ENCODE data around the gene FILIP1L.

DNA sequence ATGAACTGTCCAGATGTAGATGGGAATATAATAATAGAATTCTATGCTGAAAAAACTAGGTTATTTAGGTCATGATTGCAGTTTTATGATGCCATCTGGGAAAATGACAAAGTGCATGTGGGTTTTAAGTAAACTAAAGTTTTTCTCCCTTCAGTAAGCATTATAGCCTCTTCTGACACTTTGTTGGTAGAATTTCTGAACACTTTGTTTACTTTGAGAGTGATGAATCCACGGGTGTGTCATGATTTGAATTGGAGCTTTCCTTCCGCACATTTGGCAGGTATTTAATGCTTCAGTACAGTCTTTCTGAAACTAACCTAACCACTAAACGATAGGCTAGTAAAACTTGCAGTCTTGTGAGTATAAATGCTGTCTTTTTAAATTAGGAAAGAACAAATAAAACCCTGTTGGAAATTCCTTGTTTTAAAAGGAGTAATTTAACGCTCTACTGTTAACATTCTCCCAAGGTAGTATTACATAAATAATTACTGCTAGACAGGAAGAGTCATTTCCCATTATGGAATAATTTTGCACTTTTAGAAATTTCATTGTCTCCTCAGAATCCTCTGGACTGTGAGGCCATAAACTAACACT lies 7.0 kb downstream of the FILIP1L start:
- TF ChIP-seq CTCF (IDR thresholded peaks at IDR 0.05; ENCODE audit: borderline replicate concordance, extremely low read depth, low read length, poor library complexity, severe bottlenecking) (no peak), EZH2 (IDR thresholded peaks at IDR 0.05; ENCODE audit: borderline replicate concordance, low read depth, low read length, severe bottlenecking) (no peak)
